GM19025 (cell line): ENCODE data around the gene ITPKA.
A peak's percentile ranks its signal among the peaks of the same experiment; 100 is the strongest.
"Not testable (repeated sequence)": the region's sequence is repeated elsewhere in the genome, so short reads cannot be mapped to it uniquely, and the experiment has no call there.

Source experiments
- ATAC-seq: cut with Tn5 transposase; IDR thresholded peaks from one replicate; pipeline ENCODE4 v1.9.1; 2021; ENCODE audit warnings: mild to moderate bottlenecking, low read depth, moderate library complexity; ENCODE audit not compliant: unreplicated experiment

The ITPKA gene

GRCh38 chr15:41493205-41493901, at the start of gene ITPKA:
Gene ITPKA (plus strand): TSS chr15:41493874. CDS start chr15:41493928, 54 bp downstream.
- ATAC-seq = peak; percentile 76

GRCh38 chr15:41445399-41445798, 48.3 kb upstream of the ITPKA start:
- ATAC-seq = no peak

- ATAC-seq = no peak
These were observed 31.4 kb upstream of the ITPKA start for GRCh38 chr15:41462084-41462795.

GRCh38 chr15:41464889-41465580, 28.6 kb upstream of the ITPKA start:
- ATAC-seq = no peak

- ATAC-seq = no peak
These were observed 27.8 kb upstream of the ITPKA start for GRCh38 chr15:41465822-41466421.

GRCh38 chr15:41466711-41467110, 27.0 kb upstream of the ITPKA start:
- ATAC-seq = no peak

GRCh38 chr15:41469644-41470043, 24.0 kb upstream of the ITPKA start:
- not testable (repeated sequence) for ATAC-seq

- ATAC-seq = no peak
These were observed 20.3 kb upstream of the ITPKA start for GRCh38 chr15:41473418-41473817.

- ATAC-seq = no peak
These were observed 19.2 kb upstream of the ITPKA start for GRCh38 chr15:41474436-41474835.

- ATAC-seq = no peak
These were observed 18.7 kb upstream of the ITPKA start for GRCh38 chr15:41474941-41475340.

GRCh38 chr15:41476416-41477048, 17.1 kb upstream of the ITPKA start:
- ATAC-seq = no peak

- ATAC-seq = no peak
These were observed 13.1 kb upstream of the ITPKA start for GRCh38 chr15:41480396-41481140.

GRCh38 chr15:41482110-41482877, 11.4 kb upstream of the ITPKA start:
- no peak for ATAC-seq

- ATAC-seq = no peak
These were observed 10.6 kb upstream of the ITPKA start for GRCh38 chr15:41483115-41483514.

- ATAC-seq = no peak
These were observed 10.2 kb upstream of the ITPKA start for GRCh38 chr15:41483519-41483918.

- ATAC-seq = no peak
These were observed 8.6 kb upstream of the ITPKA start for GRCh38 chr15:41484937-41485625.

GRCh38 chr15:41486286-41486685, 7.4 kb upstream of the ITPKA start:
- ATAC-seq = no peak

- no peak for ATAC-seq
These were observed 6.3 kb upstream of the ITPKA start for GRCh38 chr15:41487381-41487780.

- ATAC-seq = no peak
These were observed 5.9 kb upstream of the ITPKA start for GRCh38 chr15:41487802-41488201.
